Glomerular endothelial cell (primary cell): ENCODE results near the gene LRRC52. TPM values are rescaled to one million over a fixed set of nuclear protein-coding genes. Genes with fewer than 3 reads are reported as not detected.

ENCODE experiments used
- DNase-seq: peaks from one replicate; pipeline ENCODE4 v3.0.0-alpha.2; 2011; ENCODE audit warnings: low read depth, low spot score; ENCODE audit errors: extremely low read depth
- total RNA-seq: library from RNA; depleted of rRNA; stranded (reverse); fragments of >200 nt; gene quantifications from 2 replicates; pipeline ENCODE4 v1.2.3, GENCODE V29; 2015

The LRRC52 gene
- total RNA-seq, 1 donor from 2014 or later, result not detected

DNA sequence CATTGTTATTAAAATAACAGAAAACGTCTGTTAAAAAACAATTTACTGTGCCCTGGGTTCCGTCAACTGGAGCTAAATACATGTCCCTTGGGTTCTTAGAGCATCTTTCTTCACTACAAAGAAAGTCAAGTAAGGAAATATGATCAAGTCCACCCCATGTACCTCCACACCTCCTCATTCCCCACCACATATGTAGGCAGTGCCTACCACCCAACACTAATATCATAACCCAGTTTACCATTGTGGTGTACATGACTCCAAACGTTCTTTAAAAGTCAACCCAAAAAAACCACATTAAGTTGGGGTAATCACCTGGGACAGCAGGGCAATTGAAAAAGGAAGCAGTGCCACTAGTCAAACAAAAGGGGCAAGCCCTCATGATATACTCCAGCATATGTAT lies 7.8 kb upstream of the LRRC52 start:
- no peak for DNase-seq

DNA sequence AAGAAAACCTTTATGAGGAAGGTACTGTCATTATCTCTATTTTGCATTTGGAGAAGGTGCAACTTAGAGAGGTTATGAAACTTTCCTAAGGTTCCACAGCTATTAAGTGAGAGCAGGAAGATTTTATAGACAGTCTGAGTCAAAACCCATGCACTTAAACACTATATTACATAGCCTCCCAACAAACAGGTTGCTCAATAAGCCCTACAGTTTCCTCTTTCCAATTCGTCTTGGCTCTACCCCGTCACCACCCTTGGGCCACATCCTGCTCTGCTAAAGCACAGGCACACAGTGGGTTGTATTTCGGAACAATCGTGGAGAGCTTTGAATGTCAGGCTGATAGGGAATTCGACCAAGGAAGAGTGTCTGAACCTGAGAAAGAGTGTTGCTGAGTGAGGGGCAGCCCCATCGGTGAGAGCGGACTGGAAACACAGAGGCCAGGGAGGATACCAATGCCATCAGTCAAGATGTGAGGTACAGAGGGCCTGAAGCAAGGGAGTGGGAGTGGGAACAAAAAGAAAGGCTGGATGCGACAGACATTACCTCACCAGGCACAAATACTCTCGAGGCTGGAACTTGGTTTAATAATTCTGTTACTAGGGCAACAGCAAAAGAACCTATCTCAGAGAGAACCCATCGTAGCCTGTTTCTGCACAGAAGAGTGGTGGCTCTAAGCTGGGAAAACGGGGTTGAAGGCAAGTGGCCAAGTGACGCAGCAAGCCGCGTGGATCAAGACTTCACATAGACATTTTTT lies 6.3 kb upstream of the LRRC52 start:
- no peak for DNase-seq

DNA sequence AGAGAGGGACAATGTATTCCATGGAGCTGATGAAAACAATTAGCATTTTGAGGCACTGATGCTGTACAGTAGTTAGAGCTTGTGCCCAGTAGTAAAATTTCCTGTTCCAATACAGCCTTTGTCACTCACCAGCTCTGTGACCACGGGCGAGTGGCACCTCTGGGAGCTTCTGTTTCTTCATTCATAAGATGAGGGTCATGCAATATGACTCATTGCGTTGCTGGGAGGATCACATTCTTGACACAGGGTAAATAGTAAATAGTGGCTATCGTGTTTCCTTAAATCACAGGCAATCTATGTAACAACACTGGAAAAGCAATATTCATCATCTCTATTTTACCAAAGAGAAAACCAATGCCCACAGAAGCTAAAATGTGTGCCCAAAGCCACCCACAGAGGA lies 4.5 kb upstream of the LRRC52 start:
- DNase-seq, result no peak

DNA sequence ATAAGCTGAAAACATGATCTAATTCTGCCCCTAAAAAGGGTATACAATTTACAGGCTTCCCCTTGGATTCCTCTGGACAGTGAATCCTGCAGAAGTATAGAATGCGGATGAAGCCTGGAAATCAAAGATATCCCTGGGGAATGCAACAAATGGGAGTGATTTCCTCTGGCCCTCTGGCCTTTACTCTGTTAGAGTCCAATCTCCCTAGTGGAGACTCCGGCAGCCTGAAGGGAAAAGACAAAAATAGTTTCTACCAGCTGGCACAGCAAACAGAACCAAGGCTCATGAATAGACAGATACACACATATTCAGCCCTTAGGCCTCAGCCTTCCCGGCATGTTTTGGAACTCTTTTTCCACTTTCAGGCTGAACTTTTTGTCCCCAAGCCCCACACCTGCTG lies 3.9 kb upstream of the LRRC52 start:
- DNase-seq, result no peak

DNA sequence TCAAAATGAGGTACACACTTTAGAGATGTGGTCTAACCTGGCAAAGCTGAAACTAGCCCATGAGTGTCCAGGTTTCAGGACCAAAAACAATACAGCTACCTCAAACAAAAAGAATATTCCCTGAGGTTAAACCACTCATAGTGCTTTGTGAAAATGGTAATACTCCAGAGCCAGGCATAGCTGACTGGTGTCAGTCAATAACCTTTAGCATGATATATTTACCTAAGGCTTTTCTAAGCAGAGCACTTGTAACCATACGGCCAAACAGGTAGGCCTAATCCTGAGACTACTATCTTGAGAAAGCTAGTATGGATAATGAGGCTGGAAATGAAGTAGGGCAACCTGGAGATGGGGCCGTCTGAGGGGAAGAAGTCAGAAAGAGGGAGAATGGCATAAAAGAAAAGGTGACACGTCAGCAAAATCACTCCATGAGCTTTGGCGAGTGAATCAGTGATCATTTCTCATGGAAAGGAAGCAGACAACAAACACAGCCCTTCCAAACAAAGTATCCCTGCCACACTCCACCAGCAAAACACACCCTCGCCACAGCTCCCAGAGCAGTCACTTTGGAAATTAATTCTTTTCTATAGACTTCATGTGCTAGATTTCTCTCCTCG lies 1.7 kb upstream of the LRRC52 start:
- no peak for DNase-seq

DNA sequence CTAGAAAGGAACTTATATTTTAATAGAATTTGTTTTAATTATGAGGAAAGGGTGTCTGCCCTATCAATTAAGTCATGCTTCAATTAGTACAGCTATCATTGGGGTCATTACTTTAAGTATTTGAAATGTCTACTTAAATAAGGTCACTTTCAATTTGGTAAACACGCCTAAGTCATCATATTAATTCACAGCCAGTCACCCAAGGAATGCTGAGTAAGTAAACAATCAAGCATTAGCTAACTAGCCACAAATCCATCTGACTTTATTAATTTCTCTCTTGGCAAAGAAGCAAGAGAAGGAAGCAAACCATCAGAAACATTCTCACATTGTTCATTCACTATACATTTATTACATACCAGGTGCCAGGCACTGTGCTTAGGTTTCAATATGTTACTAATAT lies 1.2 kb upstream of the LRRC52 start:
- DNase-seq, result no peak

DNA sequence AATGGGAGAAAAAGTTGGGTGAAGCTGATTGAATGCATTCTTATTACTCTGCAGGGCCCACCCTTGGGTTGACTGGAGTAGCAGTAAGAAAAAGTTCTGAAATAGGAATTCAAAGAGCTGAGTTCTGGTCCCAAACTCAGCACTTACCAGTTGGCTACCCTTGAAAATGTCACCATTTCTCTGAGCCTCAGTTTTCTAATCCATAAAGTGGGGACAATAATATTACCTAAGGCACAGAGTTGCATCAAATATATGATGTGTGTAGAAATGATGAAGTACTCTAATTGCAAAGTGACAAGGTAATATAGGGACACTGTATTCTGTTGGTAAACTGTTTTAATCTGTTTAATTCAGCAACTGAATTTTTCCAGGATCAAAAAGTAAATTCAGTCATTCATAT lies 1.2 kb downstream of the LRRC52 start:
- DNase-seq, result no peak

DNA sequence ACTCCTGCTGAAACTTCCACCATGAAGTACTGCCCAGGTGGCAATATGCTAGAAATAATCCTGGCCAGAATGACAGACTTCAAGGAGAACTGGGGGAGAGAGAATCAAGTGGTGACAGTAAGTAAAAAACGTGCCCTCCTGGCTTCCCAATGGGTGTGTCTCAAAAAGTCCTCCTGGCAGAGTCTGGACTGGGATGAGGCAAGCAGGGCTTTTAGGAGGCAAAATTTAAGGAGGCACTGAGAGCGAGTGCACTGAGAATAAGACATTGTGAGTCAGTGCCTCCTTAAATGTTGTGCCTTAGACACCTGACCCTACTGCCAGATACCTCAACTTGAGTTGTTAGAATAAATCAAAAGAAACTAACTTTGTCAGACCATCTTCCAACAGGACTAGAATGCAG lies 2.2 kb downstream of the LRRC52 start:
- DNase-seq, result no peak

DNA sequence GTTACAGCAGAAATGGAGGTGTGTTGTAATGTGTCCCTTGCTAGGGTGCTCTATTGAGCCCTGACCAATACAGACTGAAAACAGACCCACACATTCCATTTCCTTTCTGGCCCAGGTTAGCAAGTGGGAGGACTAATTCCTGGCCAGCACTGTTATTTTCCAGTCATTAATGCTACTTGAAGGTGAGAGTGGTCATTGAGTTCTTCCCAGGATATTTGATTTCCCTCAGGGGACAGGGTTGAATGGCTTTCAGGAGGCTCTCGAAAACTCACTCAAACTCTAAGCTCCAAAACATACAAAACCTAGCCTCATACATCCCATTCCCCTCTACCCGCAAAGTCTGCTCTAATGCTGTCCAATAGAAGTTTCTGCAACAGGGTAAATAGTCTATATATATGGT lies 6.2 kb downstream of the LRRC52 start:
- DNase-seq, result no peak

DNA sequence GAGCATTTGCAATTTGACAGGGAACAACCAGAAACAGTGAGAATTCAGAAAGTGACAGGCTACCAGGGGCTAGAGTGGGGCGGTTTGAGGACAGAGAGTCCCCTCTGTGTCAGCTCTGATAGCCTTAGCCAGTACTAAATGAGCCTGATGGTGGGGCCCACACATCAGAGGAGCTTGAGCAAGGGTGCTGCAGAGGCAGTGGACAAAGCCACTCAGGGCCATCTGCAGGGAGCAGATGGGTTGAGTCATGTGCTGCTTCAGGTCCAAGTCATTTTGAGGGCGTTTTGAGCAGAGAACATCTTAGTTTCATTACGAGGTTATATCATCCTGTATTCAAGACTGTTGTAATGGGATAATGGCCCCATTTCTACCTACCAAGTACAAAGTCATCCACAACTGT lies 7.7 kb downstream of the LRRC52 start:
- DNase-seq, result no peak

DNA sequence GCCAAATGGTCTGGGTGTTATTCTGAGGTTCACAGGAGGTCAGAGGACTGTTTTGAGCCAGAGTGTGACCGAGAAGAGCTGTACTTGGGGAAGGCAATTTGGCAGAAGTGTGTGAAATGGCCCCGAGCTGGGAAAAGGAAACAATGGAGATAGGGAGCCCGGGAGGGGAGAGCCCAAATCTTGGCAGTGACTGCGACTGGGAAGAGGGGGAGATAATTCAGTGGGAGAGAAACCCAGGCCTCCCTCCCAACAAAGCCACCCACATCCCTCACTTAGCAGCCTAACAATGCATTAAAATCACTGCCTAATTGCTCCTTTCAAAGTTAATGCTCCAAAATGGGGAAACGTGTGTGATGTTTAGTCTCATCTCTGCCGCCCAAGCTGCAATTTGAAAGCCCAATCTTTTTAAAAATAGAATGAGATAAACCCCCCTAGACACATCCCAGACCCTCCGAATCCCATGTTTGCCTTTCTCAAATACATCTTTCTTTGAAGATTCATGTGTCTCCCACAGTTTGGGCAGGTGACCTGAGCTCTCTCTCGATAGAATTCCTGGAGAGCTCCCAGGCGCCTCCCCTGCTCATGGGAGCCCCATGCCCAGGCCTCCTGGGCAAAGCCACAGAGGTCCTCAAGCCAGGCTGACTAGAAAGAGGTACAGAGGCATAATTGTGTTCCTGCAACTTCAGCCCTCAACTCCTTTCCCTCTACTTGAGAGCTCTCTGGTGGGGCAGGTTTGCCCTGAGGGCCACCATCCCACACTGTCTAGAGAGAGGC lies 17.3 kb downstream of the LRRC52 start:
- DNase-seq, result no peak

DNA sequence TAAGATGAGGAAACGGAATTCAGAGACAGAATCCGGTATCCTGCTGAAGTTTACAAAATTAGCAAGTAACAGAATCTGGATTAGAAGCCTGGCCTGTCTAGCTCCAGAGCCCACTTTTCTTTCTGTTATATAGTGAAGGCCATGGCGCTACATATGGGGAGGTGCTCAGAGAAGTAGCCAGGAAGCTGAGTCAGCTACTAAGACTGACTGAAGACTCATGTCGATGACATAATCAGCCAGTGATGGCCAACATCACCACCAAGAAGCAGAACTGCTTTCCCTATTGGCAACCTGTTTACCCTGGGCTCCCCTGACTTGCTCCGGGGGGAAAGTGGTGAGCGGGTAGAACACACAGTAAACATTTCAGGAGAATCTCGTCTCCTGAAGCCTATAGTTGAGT lies 18.8 kb downstream of the LRRC52 start:
- DNase-seq, result no peak

DNA sequence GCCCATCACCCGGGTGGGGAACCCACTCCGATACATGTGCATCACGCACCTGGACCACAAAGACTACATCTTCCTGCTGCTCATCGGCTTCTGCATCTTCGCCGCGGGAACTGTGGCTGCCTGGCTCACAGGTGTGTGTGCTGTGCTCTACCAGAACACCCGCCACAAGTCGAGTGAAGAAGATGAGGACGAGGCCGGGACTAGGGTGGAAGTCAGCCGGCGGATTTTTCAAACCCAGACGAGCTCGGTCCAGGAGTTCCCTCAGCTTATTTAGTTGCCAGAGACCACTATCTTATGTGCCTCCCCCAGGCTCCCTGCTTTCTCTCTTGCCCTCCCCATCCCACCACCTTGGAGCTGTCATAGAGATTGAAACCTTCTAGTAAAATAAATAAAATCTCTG lies 19.8 kb downstream of the LRRC52 start:
- no peak for DNase-seq

DNA sequence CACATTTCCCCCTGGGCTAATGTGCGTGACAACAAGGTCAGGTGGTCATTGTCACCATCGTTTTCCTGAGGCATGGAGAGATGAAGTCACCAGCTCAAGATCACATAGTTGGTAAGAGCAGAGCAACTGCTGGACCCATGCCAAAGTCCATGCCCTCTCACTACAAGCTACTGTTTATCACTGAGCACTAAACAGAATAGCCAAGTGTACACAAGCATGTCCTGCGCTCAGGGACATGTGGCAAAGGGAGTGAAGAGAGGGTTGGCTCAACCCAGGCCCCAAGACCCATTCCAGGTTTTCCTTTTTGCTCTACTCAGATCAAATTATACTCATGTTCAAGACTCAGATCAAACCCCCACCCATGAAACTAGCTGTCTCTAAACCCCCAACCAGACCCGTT lies 20.8 kb downstream of the LRRC52 start:
- no peak for DNase-seq

DNA sequence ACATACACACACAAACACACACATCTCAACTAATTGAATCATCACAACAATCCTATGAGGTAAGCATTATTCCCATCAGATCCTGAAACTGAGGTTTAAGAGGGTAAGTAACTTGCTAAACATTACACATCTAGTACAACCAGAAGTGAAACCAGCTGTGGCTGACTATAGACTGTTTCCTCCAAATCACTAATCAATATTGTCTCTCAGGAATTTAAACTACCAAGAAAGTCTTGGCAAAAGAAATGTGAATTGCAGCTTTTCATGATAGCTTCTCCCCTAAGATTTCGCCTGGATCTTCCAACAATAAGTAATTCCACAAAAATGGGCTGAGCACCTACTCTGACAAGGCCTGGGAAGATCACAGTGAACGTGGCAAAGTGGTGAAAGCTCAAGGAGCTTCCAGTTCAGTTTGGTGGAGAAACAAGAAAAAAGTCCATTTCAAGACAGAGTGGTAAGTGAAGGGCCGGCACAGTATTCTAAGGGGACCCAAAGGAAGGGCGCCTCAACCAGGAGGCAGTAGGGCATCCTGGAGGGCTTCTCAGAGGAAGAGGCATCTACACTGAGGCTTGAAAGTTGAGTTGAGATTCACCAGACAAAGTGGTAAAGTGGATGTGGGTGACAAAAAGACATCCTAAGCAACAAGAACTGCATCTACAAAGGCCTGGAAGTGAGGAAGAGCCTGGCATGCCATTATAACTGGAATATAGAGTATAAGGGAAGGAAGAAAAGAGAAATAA lies 22.1 kb downstream of the LRRC52 start:
- DNase-seq, result no peak

DNA sequence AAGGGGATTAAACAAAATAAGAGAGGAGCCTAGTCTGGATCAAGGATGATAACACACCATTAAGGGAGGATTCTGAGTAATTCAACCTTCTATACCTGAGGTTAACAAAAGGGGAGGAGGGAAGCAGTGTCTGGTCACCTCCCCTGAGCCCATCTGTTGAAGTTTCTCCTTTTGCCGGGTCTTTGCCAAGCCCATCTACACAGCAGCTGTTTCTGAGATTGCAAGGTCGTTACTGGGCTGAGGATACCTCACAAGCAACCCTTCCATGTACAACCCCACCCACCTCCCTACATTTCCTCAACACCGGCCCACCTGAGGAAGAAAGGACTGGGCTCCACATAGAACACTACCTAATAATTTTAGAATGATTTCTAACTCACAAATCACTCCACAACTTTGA lies 26.3 kb downstream of the LRRC52 start:
- no peak for DNase-seq

DNA sequence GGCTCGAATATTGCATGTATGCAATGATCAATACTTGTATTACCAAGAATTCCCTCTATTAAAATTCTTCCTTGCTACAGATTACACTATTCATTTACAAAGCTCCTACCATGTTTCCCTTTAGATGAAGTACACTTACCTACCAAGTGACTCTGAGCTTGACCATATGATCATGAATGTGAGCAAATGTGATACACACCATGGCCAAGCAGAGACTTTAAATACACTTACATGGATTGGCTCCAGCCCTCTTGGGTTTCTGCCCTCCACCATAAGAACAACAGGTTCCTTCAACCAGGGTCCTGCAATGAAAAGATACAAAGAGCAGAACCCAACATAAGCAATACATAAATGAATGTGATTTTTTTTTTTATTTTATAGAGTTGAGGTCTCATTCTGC lies 30.0 kb downstream of the LRRC52 start:
- DNase-seq, result no peak

DNA sequence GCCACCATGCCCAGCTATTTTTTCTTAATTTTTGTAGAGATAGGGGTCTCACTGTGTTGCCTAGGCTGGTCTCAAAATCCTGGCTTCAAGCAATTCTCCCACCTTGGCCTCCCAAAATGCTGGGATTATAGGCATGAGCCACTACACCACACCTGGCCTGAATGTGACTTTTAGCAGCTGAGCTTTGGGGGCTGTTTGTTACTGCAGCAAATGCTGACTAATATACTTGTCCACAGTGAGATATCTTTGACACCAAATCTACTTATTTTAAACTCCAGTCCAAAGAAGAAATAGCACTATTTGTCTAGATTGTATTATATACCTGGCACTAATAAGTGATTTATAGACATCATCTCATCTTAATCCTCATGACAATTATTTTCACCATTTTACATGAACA lies 30.5 kb downstream of the LRRC52 start:
- DNase-seq, result no peak

DNA sequence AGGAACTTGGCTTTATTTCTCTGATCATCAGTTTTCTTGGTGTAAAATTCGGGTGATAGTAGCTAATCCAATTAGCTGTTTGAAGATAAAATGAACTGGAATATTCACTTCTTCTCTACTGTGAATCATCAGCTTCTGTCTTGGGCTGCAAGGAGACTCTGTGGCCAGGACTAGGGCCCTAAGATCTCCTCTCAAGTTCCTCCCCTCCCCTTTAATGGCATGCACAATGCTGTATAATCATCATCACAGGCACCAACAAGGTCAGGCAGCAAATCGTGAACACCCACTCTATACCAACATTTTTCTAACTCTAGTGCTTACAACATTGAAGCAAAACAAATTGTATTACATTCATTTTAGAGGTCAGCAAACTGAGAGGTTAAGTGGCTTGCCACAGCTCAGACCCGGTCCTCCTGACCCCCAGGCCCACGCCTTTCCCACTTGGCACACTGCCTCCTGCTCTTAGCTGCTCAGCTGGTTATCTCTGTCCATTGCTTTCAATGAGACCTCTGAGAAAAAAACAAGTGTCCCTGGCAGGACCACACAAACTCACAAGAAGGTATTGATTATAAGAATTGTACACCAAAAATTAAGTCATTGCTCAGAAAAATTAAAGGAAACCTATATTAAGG lies 31.8 kb downstream of the LRRC52 start:
- DNase-seq, result no peak

DNA sequence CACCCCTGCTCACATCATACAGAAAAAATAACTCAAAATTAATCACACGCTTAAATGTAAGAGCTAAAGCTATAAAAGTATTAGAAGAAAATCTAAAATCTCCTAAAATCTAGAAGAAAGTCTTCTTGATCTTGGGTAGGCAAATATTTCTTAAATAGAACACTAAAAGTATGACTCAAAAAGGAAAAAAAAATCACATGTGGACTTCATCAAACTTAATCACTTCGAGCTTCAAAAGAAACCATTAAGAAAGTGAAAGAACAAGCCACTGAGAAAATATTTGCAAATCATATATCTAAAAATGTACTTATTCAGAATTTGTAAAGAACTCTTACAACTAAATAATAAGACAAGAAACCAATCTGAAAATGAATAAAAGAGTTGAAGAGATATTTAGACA lies 32.7 kb downstream of the LRRC52 start:
- no peak for DNase-seq

DNA sequence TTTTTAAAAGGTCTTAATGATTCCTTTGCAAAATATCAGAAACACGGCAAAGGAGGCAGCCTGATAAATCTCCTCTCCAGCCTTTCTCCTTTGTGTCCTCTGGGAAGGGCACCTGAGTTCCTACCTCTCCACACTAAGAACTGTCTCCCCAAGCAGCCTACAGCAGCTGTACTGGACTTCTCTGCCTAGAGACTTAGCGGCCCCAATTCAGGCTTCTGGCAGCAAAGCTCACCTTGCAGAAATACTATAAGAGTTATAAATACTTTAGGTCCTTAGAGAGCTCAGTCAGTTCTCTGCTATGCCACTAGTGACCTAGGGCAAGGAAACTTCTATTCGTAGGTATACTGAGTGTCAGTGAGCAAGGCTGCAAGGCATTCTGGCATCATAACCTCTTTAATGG lies 33.9 kb downstream of the LRRC52 start:
- no peak for DNase-seq
